SK-N-SH treated with all-trans-retinoic acid at 6 μM for 48 hours (cell line): Measurements from ENCODE around the gene PLCE1.

Source experiments
- ARNTL ChIP-seq: fragments of 450-650 bp; formaldehyde crosslinking; IDR thresholded peaks from 2 replicates; pipeline ENCODE4 v1.5.0; 2020; ENCODE audit warnings: low read depth, mild to moderate bottlenecking, moderate library complexity, borderline replicate concordance
- BACH2 ChIP-seq: fragments of 250-450 bp; sonication (Bioruptor Pico); IDR thresholded peaks from 2 replicates; pipeline ENCODE4 v1.9.0; 2021; ENCODE audit warnings: mild to moderate bottlenecking, borderline replicate concordance
- GLIS3 ChIP-seq: fragments of 250-450 bp; sonication (Bioruptor Pico); IDR thresholded peaks from 2 replicates; pipeline ENCODE4 v1.5.0; 2020; ENCODE audit warnings: mild to moderate bottlenecking, moderate library complexity
- OSR1 ChIP-seq: fragments of 250-450 bp; sonication (Bioruptor Pico); IDR thresholded peaks from 2 replicates; pipeline ENCODE4 v1.8.0; 2022; ENCODE audit warnings: moderate library complexity, mild to moderate bottlenecking, inconsistent platforms
- PATZ1 ChIP-seq: fragments of 250-450 bp; sonication (Bioruptor Pico); IDR thresholded peaks from 2 replicates; pipeline ENCODE4 v1.8.0; 2020; ENCODE audit warnings: mild to moderate bottlenecking, moderate library complexity, borderline replicate concordance
- PPARA ChIP-seq: fragments of 250-450 bp; sonication (Bioruptor Pico); IDR thresholded peaks from 2 replicates; pipeline ENCODE4 v1.5.0; 2020; ENCODE audit warnings: mild to moderate bottlenecking, borderline replicate concordance
- TOX ChIP-seq: fragments of 250-450 bp; sonication (Bioruptor Pico); IDR thresholded peaks from 2 replicates; pipeline ENCODE4 v1.8.0; 2021; ENCODE audit warnings: mild to moderate bottlenecking, moderate library complexity, borderline replicate concordance
- ZC3H10 ChIP-seq: fragments of 250-450 bp; sonication (Bioruptor Pico); IDR thresholded peaks from 2 replicates; pipeline ENCODE4 v1.5.1; 2021; ENCODE audit warnings: mild to moderate bottlenecking, moderate library complexity
- ZFP3 ChIP-seq: fragments of 250-450 bp; sonication (Bioruptor Pico); IDR thresholded peaks from 2 replicates; pipeline ENCODE4 v1.5.0; 2020; ENCODE audit warnings: mild to moderate bottlenecking, moderate library complexity
- ZFP30 ChIP-seq: fragments of 450-650 bp; formaldehyde crosslinking; IDR thresholded peaks from 2 replicates; pipeline ENCODE4 v1.5.0; 2022; ENCODE audit warnings: mild to moderate bottlenecking, moderate library complexity
- ZNF565 ChIP-seq: fragments of 450-650 bp; formaldehyde crosslinking; conservative IDR thresholded peaks from 2 replicates; pipeline ENCODE4 v1.5.0; 2020; ENCODE audit warnings: low read depth, mild to moderate bottlenecking, moderate library complexity
- ZNF70 ChIP-seq: fragments of 450-650 bp; formaldehyde crosslinking; IDR thresholded peaks from 2 replicates; pipeline ENCODE4 v1.5.0; 2020; ENCODE audit warnings: mild to moderate bottlenecking, moderate library complexity
- TF ChIP-seq, protein P1 (sequence below): fragments of 250-450 bp; sonication (Bioruptor Pico); IDR thresholded peaks from 2 replicates; pipeline ENCODE4 v1.5.1; 2021; ENCODE audit warnings: mild to moderate bottlenecking, moderate library complexity

DNA sequence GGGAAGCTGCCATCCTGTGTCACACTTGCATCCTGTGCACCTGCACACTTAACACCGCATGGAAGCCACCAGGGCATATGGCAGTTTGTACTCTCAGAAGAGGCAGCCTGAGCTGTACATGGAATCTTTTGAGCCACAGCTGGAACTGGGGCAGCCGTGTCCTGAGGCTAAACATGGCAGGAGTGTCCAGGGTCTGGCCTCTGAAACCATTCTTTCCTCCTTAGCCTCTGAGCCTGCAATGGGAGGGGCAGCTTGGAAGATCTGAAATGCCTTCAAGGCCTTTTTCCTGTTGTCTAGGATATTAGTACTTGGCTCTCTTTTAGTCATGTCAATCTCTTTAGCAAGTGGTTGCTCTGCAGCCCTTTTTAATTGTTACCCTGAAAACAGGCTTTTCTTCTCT, 16.4 kb downstream of the PLCE1 start:
- TF ChIP-seq ZFP30 (no peak), GLIS3 (CRISPR knock-in tag) (no peak), ZFP3 (no peak), PATZ1 (CRISPR knock-in tag) (no peak), TOX (CRISPR knock-in tag) (no peak), ZC3H10 (CRISPR knock-in tag) (no peak), OSR1 (CRISPR knock-in tag) (no peak), PPARA (no peak), ZNF565 (CRISPR knock-in tag) (no peak), BACH2 (CRISPR knock-in tag) (no peak), ARNTL (CRISPR knock-in tag) (no peak), ZNF70 (CRISPR knock-in tag) (no peak)
- TF ChIP-seq, protein P1, sequence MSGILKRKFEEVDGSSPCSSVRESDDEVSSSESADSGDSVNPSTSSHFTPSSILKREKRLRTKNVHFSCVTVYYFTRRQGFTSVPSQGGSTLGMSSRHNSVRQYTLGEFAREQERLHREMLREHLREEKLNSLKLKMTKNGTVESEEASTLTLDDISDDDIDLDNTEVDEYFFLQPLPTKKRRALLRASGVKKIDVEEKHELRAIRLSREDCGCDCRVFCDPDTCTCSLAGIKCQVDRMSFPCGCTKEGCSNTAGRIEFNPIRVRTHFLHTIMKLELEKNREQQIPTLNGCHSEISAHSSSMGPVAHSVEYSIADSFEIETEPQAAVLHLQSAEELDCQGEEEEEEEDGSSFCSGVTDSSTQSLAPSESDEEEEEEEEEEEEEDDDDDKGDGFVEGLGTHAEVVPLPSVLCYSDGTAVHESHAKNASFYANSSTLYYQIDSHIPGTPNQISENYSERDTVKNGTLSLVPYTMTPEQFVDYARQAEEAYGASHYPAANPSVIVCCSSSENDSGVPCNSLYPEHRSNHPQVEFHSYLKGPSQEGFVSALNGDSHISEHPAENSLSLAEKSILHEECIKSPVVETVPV: no peak
